GM19099 (cell line): ENCODE results near the gene LMX1B.

Experiments used
- POLR2A ChIP-seq: IDR thresholded peaks from 3 replicates; pipeline ENCODE4 v1.6.1; 2011; ENCODE audit warnings: low read depth; ENCODE audit not compliant: insufficient read length; ENCODE audit errors: extremely low read depth

Gene LMX1B

DNA sequence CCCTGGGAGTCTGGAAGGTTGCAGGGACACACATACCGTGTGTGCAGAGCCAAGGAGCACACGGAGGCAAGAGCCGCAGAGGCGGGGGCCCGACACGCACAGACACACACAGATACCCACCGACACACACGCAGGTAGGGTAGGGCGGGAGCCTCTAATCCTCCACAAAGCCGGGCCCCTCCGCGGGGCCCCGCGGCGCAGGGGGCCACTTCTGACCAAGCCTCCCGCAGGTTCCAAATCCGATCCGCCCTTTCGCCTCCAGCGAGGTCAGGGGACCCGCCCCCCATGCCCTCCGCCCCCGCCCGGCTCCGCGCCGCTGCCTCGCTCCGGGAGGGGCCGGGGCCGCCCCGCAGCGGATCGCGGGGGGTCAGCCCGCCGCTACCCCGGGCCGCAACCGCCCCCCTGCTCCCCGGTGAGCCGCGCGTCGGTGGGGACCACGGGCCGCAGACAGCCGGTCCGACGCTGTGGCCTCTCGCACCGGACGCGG lies 1.4 kb upstream of the LMX1B start:
- no peak for TF ChIP-seq POLR2A

DNA sequence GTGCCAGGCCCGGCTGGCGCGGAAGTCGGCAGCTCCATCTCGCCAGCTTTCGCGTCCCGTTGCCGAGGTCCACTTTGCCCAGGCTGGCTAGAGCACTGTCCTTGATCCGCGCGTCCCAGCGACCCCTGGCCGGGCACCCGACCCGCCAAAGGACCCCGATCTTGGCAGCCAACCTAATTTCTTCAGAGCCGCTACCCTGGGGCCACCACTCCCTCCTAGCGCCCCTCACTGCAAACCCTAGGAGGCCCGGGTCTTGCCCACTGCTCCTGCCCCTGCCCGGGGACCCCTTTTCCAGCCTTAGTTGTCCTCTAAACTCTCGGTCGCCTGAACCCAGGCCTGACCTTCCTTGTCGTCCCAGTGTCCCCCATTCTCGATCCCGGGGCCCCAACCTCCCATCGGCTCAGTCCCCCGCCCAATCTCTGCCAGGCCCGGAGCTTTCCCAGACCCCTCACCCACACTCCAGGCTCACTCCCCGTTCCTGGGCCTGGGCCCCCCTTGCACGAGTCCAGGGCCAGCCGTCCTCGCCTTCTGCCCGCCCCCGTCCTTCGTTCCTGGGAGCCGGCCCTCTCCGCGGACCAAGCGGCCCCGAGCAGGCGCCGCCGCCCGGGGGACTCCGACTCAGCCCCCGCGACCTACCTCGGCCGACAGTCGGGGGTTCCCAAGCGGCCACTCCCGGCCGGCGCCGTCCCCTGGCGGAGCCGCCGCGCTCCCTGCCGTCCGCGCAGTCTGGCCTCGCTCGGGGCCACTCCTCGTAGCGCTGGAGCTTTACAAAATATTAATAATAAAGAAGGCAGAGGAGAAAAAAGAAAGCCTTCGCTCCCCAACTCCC lies 701 bp upstream of the LMX1B start:
- TF ChIP-seq POLR2A: no peak

DNA sequence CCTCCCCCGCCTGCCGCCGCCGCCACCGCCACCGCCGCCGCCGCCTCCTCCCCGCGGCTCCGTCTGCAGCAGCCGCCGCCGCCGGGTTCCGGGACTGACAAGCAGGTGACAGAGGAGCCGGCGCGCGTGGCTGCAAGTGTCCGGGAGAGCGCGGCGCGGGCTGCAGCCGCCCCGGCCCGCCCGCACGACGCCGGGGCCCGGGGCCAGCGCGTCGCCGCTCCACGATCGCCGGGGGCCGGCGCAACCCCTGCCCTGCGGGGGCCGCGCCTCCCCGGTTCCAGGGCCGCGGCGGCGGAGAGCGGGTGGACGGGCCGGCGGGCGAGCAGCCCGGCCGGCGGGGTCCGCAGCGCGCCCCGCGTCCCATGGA lies 343 bp downstream of the LMX1B start:
- no peak for TF ChIP-seq POLR2A

DNA sequence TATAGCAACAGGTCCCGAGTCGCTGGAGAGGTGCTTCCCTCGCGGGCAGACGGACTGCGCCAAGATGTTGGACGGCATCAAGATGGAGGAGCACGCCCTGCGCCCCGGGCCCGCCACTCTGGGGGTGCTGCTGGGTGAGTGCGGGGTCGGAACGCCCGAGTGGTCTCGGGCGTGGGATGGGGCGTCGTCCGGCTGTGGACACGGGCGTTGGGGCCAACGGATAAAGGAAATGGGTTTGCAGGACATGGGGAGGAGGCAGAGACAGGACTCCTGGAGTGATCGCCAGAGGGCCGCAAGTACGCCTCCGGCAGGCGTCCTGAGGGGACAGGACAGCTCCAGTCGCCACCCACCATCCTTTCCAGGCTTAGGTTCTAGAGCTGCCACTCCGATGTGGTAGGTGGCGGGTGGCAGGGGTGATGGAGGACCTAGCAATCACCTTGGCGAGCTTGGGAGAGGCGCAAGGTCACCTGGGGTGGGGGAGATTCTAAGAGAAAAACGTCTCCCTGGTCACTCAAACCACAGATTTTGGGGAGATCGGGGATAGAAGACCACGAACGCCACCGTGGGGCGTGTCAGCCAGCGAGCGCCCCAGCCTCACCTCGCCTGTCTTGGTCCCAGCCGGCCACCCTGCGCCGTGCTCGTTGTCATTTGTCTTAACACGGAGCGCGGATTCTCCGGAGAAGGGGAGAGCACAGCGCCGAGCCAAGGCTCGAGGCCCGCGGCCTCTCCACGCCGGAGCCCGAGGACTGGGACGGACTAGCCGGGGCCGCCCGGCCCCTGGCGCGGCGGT lies 922 bp downstream of the LMX1B start:
- TF ChIP-seq POLR2A: no peak

DNA sequence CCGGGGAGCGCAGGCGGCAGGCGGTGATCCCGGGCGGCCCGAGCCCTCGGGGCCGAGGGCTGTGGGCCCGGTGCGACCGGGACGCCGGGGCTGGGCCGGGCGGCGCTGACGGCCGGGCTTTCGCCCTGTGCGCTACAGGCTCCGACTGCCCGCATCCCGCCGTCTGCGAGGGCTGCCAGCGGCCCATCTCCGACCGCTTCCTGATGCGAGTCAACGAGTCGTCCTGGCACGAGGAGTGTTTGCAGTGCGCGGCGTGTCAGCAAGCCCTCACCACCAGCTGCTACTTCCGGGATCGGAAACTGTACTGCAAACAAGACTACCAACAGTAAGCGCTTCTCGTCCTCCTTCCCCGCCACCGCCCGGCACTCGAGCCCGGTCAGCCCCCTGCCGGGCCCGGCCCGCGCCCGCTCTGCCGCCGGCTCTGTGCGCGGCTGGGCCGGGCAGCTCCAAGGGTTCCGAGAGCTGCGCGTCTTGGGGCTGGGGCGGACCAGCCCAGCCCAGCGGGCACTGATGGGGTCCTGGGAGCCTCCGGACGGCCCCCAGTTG lies 1.6 kb downstream of the LMX1B start:
- no peak for TF ChIP-seq POLR2A

DNA sequence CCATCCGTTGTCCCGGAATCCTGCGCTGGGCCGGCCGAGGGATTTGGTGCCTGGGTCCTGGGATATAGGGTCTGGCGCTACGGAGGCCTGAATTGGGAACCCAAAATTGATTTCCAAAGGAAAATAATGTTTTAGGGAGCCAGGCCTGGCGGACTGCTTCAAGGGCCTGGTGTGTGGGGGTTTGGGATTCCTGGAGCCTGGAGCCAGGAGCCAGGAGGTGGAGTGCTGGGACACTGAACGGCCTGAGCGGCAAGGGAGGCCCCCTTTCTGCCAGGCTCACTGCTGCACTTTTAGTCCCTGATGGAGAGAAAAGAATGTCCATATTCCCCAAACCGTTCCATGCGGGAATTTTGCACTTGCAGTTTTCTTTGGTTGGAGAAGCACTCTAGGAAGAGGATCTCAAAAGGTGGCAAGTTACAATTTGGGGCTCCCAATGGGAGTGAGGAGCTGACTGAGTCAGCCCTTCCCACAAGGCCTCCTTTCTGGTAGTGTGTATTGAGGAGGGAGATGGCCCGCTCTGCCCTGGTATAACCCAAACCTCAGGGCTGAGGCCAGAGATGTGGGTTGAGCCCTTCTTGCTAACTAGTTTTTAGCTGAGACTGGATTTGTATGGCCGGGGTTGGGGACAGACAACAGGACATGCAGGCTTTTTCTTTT lies 2.2 kb downstream of the LMX1B start:
- TF ChIP-seq POLR2A: no peak

DNA sequence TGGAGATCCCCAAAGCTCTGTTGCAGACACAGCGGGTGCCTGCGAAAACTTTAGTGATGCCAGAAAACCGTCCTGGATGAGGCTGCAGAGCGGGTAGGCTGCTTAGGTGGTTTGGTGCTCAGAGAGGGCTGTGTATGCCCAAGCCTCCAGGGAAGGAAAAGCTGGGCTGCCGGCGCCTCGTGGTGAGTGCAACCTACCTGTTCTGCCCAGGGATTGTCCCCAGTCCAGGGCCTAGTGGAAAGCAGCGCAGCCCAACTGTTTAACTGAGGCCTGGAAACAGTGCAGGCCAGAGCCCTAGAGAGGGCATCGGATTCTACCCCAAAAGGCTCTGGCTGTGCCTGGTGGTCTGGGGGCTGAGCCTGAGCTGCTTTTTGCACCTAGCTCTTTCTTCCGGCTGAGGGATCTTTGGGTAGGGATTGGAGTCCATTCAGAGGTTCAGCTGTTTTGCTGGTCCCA lies 2.8 kb downstream of the LMX1B start:
- no peak for TF ChIP-seq POLR2A

DNA sequence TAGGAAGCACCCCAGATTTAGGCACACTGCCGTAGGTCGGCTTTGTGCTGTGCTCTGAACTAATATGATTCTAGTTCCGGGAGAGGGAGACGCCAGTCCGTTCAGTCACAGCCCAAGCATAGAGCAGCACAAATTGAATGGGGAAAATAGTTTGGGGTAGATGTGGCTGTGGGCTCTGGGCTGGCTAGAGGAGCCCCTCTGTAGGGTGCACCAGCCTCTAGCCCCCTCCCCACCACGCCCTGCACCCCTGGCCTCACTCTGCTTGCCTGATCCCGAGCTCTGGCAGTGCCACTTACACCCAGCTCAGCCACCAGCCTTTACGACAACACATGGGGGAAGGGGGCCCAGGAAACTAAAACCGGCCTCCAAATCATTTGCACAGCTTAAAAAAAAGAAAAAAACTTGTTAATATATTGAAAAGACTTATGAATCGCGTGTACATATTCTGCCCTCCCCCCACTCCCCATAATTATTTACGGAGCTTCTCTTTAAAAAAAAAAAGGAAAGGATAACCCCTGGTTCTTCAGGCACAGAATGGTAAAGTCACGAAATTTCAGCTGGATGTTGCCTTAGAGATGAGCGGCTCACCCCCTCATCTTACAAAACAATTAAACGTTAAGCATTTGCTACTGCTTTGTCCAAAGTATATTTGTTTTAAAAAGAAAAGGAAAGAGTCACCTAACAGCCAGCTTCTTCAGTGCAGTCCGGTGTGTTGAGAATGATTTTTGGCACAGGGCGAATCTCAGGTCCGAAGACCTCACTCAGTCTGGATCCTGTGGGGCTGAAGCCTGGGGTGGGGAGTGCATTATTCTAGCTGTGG lies 3.5 kb downstream of the LMX1B start:
- TF ChIP-seq POLR2A: no peak

DNA sequence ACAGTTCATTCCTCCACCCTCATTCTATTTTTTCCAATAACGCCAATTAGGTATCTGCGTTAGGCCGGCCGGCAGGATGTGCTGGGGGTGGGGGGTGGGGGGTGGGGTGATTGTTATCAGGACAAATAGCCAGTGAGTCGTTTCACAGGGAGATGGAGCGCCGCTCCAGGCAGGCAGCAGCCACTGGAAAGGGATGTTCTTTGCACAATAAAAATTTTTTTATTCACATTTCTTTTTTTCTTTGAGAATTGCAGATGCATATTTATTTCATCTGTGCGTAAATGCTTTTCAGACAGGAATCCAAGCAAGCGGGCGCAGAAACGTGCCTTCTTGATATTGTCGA lies 4.1 kb downstream of the LMX1B start:
- TF ChIP-seq POLR2A: no peak

DNA sequence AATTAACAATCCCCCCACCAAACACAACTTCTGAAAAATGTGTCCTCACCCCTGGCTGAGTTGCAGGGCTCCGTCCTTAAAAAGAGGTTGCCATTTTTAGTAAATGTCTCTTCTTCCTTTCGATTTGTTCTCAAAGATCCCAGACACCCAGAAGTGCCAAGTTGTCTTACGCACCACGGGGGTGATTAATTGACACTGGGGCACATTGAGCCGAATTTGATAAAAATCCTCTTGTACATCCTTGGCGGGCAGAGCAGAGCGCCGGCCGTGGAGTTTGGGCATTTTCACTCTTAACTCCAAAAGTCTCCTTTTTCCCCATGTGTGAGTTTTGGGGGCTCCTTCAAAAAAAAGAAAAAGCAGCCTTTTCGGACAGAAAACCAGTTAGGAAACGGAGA lies 4.5 kb downstream of the LMX1B start:
- no peak for TF ChIP-seq POLR2A

DNA sequence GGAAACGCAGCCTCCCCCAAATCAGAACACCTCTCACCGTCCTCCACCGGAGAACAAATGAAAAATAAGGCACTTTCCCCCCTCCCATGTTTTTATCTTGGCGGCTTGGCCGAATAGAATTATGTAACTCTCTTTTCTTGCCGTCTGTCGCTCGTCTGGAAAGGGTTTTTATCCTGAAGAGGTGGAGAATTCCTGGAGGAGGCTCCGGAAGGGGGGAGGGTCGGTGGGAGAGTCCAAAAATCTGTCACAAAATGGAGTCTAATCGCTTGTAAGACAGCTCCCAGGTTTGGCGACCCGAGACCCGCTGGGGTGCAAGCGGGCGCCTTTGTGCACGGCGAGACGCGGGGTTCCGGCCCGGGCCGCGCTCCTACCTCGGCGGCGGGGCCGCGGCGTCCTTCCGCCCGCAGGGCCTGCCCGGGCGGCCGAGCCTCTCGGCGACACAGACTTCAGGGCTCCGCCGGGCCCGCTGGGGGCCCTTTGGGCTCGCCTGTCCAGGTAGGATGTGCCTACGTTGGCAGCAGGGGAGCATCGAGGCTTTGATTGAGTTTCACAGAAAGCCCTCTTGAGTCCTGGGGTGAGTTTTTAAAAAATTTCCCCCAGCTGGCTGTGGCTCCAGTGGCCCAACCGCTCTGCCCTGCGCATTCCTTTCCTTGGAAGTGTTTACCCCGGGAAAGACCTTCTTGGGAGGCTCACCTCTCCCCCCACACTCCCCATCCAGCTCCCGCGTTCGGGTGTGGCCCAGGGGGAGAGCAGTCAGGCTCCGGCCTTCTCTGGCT lies 5.0 kb downstream of the LMX1B start:
- no peak for TF ChIP-seq POLR2A

DNA sequence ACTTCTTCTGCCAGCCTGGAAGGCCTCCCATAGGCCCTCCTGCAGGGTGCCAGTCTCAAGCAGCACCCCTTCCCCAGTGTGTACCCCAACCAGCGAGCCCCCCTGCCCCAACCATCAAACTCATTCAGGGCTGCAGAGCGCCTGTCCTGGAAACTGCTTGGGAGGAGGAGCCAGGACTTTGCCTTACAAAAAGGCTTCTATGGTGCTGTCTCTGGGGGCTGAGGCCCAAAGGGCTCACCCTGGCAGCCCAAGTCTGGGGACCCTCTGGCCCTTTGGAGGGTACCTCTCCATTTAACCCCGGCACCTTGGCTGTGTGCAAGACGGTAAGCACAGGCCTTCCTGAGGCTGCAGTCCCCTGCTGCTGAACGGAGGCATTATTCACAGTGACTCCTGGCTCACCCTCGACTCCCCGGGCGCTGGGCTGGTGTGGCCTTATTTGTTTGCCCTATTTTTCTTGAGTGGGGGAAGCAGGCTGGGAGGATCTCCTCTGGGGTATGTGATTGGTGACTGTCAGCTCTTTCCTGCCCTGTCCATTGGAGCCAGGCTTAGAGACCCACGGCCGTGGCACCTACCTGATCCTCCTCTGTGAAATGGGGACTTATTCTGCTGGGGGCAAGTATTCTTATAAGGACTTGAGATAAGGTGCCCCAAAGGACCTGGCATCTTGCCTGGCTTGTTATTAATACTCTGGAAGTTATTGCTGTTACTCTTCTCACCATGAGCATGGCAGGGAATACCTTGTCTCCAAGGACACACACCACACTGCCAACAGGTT lies 5.8 kb downstream of the LMX1B start:
- no peak for TF ChIP-seq POLR2A

DNA sequence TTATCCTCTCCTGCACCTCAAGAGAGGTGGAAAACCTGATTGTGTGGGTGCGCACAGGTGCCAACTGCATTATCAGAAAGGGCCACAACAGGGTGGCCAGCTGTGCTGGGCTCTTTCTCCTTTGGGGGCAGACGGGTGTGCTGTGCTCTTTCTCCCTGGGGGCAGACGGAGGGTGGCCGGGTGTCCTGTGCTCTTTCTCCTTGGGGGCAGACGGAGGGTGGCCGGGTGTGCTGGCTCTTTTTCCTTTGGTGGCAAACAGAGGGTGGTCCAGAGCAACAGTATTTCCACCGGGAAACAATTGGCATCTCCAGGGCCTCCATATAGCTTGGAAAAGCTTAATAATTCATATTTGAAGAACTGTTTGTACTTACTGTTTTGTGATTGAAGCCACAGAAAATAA lies 6.8 kb downstream of the LMX1B start:
- no peak for TF ChIP-seq POLR2A

DNA sequence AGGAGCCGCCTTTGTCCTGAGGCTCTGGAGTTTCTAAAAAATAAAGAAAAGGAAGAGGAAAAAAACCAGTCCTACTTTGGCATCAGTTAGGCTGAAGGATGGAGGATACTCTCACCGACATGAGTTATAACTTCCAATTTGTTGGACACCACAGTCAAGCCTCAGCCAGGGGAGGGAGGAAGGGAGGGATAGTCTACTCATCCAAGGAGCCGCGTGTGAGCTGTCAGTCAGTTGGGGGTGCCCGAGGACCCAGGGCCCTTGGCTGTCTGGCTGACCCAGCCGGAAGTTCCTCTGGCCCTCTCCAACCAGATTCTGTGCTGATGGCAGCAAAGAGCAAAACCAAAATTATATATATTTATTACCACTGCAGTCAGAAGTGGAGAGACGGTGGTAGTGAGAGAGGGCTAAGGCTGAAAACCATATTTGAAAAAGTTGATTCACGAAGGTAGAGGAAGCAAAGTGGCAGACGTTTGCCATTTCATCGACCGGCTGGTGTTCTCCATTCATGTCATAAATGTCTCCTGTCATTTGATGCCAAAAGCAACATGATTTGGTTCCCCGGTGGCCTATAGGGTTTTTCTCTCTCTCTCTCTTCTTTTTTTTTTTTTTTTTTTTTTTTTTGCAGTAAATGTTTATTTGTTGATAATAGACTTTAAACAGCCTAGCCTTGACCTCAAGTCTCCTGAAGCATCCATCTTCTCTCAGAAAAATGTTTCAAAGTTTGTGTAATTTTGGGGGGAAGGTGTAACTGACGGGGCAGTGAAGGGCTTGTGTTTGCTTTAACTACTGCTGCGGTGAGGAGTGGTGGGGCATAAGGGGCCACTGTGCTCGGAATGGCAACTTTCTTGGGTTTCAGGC lies 7.6 kb downstream of the LMX1B start:
- TF ChIP-seq POLR2A: no peak
